GM19043 (cell line): ENCODE data around the gene HRAS.

Experiments
- ATAC-seq: cut with Tn5 transposase; IDR thresholded peaks from one replicate; pipeline ENCODE4 v1.9.1; 2021; ENCODE audit warnings: low read depth; ENCODE audit not compliant: unreplicated experiment

HRAS gene

DNA sequence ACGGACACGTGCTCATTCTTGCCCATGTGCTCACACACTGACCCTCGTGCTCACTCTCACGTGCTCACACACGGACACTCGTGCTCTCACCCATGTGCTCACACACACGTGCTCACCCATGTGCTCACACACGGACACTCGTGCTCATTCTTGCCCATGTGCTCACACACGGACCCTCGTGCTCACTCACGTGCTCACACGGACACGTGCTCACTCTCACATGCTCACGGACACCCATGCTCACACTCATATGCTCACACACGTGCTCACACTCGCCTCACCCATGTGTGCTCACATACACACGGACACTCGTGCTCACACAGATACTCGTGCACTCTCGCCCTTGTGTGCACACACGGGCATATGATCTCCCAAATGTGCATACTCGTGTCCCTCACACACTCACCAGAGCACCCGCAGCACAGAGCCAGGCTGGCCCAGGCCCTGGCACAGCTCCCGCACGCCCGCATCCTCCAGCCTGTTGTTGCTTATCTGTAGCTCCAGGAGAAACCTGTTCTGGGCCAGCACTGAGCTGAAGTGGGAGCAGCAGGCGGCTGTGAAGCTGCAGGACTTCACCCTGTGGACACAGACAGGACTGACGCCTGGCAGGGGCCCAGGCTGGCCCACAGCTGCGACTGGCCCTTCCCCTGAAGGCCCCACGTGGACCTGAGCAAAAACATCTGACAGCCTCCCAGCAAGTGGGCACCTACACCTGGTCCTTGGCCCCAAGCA lies 37.6 kb downstream of the HRAS start:
- no peak for ATAC-seq

DNA sequence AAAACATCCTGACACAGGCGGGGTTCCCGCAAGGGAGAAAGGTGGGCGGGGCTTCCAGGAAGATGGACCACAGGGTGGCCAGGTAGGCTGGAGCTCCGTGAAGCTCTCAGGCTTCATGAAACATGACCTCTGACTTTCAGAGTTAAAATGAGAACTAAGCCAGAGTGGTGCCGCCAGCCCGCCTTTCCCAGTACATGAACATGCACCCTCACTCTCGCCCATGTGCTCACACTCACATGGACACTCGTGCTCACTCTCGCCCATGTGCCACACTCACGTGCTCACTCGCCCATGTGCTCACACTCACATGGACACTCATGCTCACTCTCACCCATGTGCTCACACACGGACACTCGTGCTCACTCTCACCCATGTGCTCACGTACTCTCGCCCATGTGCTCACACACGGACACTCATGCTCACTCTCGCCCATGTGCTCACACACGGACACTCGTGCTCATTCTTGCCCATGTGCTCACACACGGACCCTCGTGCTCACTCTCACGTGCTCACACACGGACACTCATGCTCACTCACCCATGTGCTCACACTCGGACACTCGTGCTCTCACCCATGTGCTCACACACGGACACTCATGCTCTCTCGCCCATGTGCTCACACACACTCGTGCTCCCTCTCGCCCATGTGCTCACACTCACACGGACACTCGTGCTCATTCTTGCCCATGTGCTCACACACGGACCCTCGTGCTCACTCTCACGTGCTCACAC lies 38.4 kb downstream of the HRAS start:
- no peak for ATAC-seq

DNA sequence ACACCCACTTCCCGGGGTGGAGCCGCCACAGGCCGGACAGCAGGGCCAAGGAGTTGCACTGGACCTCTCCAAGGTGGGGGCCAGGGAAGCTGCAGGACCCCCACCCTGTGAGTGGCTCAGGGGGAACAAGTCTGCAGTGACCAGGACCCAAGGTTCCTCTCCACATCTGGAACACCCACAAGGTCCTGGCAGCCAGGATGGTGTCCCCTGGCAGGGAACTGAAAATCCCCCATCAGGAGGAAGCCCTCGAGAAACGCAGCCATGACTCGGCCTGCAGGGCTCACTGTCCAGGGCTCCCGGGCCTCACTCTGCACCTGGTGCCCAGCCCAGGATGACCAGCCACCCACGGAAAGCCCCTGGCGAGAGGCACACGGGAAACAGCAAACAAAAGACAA lies 39.8 kb downstream of the HRAS start:
- ATAC-seq = no peak

DNA sequence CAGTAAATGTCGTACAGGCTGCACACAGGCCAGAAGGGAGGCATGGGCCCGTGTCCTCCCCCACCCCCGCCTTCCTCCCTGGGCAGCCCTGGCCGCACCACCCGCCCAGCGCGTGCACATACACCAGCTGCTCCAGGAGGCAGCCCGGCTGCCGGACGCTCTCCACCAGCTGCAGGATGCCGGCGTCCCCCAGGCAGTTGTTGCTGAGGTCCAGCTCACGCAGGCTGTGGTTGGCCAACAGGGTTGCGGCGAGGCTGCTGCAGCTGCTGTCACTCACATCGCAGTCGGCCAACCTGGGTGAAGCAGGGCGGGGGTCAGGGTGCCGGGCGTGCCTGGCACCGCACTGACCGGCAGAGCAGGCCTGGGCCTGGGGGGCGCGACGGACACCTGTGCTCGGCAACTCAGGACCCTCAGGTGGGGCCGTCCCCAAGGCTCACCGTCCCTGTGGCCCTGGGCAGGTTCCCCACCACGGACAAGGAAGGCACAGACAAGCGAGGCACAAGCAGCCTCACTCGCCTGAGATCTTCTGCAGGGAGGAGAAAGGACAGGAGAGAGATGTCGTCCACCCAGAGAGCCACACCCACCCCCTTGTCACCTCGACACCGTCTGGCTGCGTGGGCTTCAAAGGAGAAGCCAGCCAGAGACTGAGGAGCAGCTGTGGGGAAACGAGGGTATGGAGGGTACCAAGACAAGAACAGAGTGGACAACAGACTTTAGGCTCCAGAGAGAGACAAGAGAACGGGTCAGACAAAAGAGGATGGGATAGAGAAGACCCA lies 40.4 kb downstream of the HRAS start:
- no peak for ATAC-seq

DNA sequence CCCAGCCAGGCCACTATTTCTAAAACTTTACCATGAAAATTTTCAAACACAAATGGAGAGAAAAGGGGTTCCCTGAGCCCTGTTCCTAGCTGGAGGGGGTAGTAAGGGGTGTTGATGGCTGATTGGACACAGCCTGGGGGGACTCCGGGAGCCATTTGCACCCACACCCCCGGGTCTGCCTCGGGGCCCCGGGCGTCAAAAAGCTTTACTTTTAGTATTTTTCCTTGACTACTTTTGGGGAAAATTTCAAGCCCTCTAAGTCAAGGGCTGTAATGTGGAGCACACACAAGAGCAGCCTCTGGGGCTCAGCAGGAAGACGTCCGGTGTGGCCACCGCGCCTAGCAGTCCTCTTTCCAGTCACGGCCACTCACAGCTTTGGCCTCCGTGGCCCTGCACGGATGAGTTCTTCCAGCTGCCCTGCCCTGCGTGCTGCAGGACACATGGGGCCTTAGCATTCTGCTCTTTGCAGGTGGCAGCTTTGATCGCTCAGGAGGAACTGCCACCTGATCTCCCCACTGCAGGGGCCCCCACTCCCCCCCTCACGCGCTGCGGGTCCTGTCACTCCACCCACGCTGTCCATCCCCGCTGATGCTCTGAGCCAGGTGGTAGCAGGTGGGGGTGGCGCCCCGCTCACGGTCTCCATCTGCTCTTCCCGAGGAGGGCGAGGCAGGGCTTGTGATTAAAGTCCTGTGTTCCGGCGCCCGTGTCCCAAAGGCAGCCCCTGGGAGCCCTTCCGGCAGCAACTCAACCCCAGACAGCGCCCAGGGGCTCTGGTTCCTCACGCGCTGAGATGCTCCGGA lies 42.7 kb downstream of the HRAS start:
- no peak for ATAC-seq

DNA sequence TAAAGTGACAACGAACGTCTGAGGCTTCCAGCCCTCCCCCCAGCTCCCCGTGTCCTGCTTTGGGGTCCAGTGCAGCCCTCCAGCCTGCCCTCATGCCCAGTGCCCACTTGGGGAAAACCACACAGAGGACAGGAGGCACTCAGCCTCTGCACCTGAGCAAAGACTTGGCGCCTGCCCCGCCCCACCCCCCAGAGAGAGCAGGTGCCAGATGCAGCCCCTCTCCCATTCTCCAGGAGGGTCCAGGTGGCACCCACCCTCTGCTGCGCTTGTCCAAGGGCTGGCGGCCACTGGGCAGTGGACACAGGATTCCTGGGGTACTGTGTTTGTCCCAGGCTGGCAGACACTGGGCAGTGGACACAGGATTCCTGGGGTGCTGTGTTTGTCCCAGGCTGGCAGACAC lies 44.0 kb downstream of the HRAS start:
- no peak for ATAC-seq

DNA sequence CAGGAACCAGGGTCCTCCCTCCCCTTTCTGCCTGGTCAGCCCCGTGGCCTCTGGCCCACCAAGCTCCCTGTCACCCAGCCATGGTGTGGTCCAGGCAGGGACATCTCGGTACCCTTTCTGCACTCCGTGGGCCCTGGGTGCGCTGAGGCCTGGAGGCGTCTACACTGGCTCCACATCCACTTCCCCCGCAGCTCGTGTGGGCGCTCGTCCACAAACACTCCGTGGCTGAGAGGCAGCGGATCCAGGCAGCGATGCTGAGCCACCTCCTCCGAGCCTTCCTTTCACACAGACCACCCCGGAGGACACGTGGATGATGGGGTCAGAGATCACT lies 44.5 kb downstream of the HRAS start:
- no peak for ATAC-seq

DNA sequence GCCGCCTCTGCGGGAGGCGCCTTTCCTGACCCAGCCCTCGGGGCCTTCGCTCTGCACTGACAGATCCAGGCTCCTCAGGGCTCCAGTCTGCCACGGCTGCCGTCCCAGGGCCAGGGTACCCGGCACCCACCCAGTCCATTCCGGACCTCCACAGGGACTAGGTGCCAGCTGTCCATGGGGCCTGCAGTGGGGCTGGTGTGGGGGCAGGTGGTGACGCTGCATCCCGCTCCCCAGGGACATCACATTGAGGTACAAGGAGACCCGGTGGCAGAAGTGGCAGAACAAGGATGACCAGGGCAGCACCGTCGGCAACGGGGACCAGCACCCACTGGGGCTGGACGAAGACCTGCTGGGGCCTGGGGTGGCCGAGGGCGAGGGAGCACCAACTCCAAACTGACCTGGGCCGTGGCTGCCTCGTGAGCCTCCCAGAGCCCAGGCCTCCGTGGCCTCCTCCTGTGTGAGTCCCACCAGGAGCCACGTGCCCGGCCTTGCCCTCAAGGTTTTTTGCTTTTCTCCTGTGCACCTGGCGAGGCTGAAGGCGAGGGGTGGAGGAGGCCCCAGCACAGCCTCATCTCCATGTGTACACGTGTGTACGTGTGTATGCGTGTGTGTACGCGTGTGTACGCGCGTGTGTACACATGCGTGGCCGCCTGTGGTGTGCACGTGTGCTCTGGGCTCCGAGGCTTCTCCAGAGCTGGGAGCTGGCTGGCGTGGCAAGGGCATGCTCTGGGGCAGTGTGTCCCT lies 45.0 kb downstream of the HRAS start:
- ATAC-seq = no peak

DNA sequence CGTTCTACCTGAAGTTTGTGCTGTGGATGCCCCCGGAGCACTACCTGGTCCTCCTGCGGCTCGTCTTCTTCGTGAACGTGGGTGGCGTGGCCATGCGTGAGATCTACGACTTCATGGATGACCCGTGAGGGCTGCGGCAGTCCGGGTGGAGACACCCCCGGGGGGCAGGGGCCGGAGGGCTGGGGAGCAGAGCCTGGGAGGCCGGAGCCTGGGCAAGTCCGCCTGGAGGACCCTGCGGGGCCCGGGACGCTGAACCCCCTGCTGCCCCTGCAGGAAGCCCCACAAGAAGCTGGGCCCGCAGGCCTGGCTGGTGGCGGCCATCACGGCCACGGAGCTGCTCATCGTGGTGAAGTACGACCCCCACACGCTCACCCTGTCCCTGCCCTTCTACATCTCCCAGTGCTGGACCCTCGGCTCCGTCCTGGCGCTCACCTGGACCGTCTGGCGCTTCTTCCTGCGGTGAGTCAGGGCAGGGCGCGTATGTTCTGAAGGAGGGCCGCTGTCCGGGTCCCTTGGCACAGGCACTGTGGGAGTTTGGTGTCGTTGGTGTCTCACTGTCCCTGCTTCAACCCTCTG lies 45.7 kb downstream of the HRAS start:
- ATAC-seq = no peak

DNA sequence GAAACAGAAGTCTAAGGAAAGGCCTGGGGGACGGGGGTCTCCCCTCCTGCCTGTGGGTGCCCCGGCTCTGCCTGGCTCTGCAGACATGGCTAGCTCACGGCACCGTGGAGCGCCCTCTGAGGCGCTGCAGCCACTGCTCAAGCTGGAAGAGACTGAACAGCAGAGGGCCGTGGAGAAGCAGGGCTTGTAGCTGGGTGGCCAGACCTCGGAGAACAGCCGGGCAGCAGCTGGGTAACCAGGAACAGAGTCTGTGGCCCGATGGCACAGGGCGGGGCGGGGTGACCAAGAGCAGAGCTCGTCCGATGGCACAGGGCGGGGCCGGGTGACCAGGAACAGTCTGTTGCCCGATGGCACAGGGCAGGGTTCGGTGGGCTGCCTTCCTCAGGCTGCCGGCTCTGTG lies 46.4 kb downstream of the HRAS start:
- ATAC-seq = no peak

DNA sequence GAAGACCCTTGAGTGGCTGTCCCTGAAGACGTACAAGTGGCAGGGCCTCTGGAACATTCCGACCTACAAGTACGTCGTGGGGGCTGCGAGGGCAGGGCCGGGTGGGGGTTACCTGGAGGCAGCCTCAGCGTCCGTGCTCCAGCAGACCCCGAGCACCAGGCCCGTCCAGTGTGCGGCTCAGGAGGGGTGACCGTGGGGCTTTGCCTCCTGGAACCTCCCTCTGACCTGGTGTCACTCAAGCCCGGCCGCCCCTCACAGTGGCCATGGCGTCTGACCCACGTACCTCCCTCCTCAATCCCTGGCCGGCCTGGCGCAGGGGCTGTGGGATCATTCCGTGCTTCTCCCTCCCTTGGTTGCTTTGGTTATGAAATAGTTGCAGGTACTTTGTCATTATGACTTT lies 46.8 kb downstream of the HRAS start:
- no peak for ATAC-seq

DNA sequence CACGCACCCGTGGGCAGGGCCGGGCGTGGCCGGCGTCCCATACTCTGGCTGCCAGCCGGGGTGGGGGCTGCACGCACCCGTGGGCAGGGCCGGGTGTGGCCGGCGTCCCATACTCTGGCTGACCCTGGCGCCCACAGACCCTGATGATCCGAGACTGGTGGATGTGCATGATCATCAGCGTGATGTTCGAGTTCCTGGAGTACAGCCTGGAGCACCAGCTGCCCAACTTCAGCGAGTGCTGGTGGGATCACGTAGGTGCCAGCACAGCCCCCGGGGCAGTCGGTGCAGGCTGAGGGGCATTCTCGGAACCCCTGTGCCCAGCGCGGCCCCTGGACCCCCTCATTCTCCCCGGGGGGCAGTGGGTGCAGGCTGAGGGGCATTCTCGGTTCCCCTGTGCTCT lies 47.3 kb downstream of the HRAS start:
- no peak for ATAC-seq

DNA sequence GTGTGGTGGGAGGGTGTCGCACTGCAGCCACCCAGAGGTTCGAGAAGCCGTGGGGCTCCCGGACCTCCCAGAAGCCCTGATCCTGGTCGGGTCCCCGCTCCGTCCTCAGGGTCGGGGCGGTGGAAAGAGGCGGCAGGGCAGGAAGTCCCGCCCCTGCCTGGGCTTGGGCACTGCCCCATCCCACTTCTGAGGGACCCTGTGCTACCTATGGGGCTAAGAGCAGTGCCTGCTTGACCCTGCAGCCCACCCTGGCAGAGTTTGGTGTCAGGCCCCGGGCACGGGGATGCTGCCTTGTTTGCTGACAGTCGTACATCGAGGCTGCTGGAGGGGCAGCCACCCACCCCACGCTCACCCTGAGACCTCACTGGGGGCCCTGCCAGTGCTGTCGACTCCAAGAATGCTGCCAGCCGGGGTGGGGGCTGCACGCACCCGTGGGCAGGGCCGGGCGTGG lies 47.8 kb downstream of the HRAS start:
- no peak for ATAC-seq

DNA sequence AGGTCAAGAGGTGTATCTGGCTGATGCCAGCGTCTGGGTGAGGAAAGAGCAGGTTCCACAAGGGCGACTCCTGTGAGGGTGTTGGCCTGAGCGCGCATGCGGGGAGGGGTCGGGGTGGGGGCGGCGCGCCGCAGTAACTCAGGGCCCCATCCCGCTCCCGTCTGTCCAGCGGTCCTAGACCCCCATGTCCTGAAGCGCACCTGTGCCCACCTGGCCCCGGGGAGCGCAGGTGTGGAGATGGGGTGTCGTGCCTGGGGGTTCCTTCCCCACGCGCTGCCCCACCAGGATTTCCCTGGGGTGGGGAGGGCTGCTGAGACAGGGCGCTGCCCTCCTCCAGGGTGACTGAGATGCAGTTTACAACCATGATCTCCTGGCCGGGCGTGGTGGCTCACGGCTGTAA lies 49.2 kb downstream of the HRAS start:
- no peak for ATAC-seq

DNA sequence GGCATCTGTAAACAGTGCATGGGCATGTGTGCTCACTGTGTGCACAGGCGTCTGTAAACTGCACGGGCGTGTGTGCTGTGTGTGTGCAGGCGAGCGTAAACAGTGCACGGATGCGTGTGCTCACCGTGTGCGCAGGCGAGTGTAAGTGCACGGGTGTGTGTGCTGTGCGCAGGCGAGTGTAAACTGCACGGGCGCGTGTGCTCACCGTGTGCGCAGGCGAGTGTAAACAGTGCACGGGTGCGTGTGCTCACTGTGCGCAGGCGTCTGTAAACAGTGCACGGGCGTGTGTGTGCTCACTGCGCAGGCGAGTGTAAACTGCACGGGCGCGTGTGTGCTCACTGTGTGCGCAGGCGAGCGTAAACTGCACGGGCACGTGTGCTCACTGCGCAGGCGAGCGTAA lies 50.8 kb downstream of the HRAS start:
- ATAC-seq = no peak
